ENCODE data around the gene SHROOM1.

GRCh38 chr5:132868754-132869153, 38.3 kb upstream of the SHROOM1 start:
- TF ChIP-seq CREB1 (IDR thresholded peaks at IDR 0.05; ENCODE audit: low read depth): no peak
- TF ChIP-seq NFIC (IDR thresholded peaks at IDR 0.05): no peak
- TF ChIP-seq CEBPB (IDR thresholded peaks at IDR 0.05): no peak
- TF ChIP-seq EP300 (IDR thresholded peaks at IDR 0.05; ENCODE audit: borderline replicate concordance): no peak
- TF ChIP-seq YY1 (IDR thresholded peaks at IDR 0.05; ENCODE audit: low read depth): no peak
- no peak for TF ChIP-seq REST (IDR thresholded peaks at IDR 0.05; ENCODE audit: low read depth)
- no peak for TF ChIP-seq USF1 (IDR thresholded peaks at IDR 0.05)
- TF ChIP-seq TEAD4 (IDR thresholded peaks at IDR 0.05): no peak
- TF ChIP-seq RAD21 (IDR thresholded peaks at IDR 0.05; ENCODE audit: low read depth): no peak
- TF ChIP-seq ZBTB7A (IDR thresholded peaks at IDR 0.05; ENCODE audit: low read depth): no peak
- no peak for TF ChIP-seq TAF1 (IDR thresholded peaks at IDR 0.05; ENCODE audit: low read depth)
- no peak for TF ChIP-seq EGR1 (IDR thresholded peaks at IDR 0.05)
- TF ChIP-seq FOXM1 (IDR thresholded peaks at IDR 0.05; ENCODE audit: borderline replicate concordance, low read depth): no peak
- no peak for TF ChIP-seq MAX (IDR thresholded peaks at IDR 0.05)

Data from Ishikawa (cell line).